ENCODE data around the gene CEACAM1.

GRCh38 chr19:42487798-42488178 is 40.5 kb downstream of the CEACAM1 start:
- TF ChIP-seq ZC3H10 (CRISPR knock-in tag; IDR thresholded peaks at IDR 0.05) (no peak), TOX (CRISPR knock-in tag; IDR thresholded peaks at IDR 0.05; ENCODE audit: borderline replicate concordance) (no peak), ZFP3 (CRISPR knock-in tag; IDR thresholded peaks at IDR 0.05) (no peak), PATZ1 (CRISPR knock-in tag; IDR thresholded peaks at IDR 0.05; ENCODE audit: borderline replicate concordance) (no peak), RARB (CRISPR knock-in tag; IDR thresholded peaks at IDR 0.05) (no peak), ZNF565 (CRISPR knock-in tag; conservative IDR thresholded peaks at IDR 0.05; ENCODE audit: low read depth) (no peak), ISL1 (CRISPR knock-in tag; IDR thresholded peaks at IDR 0.05) (no peak), SNAI2 (CRISPR knock-in tag; IDR thresholded peaks at IDR 0.05) (no peak), CSRNP3 (CRISPR knock-in tag; IDR thresholded peaks at IDR 0.05) (no peak), TCF4 (CRISPR knock-in tag; IDR thresholded peaks at IDR 0.05; ENCODE audit: borderline replicate concordance) (no peak), POU6F1 (CRISPR knock-in tag; IDR thresholded peaks at IDR 0.05; ENCODE audit: borderline replicate concordance, low read depth) (no peak), GLIS3 (CRISPR knock-in tag; IDR thresholded peaks at IDR 0.05) (no peak), ARNTL (CRISPR knock-in tag; IDR thresholded peaks at IDR 0.05; ENCODE audit: borderline replicate concordance, low read depth) (no peak), ESRRG (CRISPR knock-in tag; IDR thresholded peaks at IDR 0.05) (no peak)
